Measurements from ENCODE around the gene CCL2. TPM values are rescaled to one million over a fixed set of nuclear protein-coding genes. Genes with fewer than 3 reads are reported as not detected.

Gene CCL2
- total RNA-seq, 1 donor = 99.3 TPM

DNA sequence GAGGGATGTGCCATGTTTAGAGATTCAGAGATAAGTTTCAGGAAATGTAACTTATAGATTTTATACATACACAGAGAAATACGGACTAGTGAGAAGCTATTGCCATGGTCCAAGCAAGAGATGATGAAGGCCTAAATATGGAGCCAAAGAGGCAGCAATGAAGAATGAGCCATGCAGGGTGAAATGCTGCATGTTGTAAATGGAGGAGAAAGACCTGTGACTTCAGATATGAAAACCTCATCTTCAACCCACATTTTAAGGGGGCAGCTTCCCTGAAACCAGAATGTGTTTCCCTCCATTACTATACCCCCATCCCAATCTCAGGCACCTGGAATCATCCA lies 2.9 kb downstream of the CCL2 start:
- H3K4me3 ChIP-seq (ENCODE audit: low read depth, low read length) = no peak overlapping the region
- no peak for TF ChIP-seq CTCF (IDR thresholded peaks at IDR 0.05; ENCODE audit: insufficient read depth, low read depth, low read length)
- no peak for DNase-seq (ENCODE audit: low read depth)

DNA sequence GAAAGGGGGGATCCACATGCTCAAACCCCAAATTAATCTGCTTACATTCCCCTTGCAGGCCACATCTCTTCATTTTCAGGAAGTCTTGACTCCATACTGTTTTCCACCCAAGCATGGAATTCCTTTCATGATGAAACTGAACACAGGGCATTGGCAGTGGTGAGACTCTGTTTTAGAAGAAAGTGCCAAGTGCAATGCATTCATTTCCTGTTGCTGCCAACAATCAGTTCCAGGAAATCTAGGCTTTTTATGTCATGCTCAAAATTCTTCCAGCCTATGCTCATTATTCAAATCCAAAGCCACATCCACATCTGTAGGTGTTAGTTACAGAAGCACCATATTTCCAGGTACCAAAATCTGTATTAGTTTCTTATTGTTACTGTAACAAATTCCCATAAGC lies 4.1 kb downstream of the CCL2 start:
- no peak overlapping the region for H3K4me3 ChIP-seq (ENCODE audit: low read depth, low read length)
- TF ChIP-seq CTCF (IDR thresholded peaks at IDR 0.05; ENCODE audit: insufficient read depth, low read depth, low read length) = no peak
- no peak for DNase-seq (ENCODE audit: low read depth)

DNA sequence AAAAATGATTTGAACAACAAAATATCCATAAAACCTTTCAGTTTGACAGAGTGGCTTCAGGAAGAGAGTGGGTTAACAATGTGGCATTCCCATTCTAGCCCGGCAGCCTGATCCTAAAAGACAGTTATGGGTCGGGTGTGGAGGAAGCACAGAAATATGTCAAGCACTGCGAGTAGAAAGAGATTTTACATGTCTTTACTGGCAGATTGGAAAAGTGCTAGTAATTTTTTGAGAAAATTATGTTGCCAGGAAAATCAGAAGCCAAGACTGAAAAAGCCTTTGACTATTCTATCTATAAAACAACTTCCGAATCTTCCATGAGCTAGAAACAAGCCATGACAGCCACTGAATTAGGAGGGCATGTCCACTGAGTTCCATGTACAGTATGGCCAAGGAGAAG lies 5.8 kb downstream of the CCL2 start:
- no peak overlapping the region for H3K4me3 ChIP-seq (ENCODE audit: low read depth, low read length)
- no peak for TF ChIP-seq CTCF (IDR thresholded peaks at IDR 0.05; ENCODE audit: insufficient read depth, low read depth, low read length)
- DNase-seq (ENCODE audit: low read depth) = no peak

DNA sequence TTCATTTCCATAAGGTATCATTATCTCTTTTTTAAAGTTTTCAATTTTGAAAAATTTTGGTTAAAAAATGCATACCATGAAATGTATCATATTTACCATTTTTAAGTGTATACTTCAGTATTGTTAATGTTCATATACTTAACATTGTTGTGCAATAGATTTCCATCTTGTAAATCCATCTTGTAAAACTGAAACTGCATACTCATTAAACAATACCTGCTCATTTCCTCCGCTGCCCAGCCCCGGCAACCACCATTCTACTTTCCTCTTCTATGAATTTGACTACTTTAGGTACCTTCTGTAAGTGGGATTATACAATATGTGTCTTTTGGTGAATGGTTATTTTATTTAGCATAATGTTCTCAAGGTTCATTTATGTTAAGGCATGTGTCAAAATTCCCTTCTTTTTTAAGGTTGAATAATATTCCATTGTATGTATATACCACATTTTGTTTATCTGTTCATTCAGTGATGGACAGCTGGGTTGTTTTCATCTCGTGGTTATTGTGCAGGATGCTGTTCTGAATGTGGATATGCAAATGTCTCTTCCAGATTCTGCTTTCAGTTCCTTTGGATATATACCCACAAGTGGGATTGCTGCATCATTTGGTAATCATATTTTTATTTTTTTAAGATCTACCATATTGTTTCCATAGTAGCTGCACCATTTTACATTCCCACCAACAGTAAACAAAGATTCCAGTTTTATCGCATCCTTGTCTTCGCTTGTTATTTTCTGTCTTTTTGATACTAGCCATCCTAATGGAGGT lies 6.7 kb downstream of the CCL2 start:
- no peak for DNase-seq (ENCODE audit: low read depth)
- no peak overlapping the region for H3K4me3 ChIP-seq (ENCODE audit: low read depth, low read length)
- TF ChIP-seq CTCF (IDR thresholded peaks at IDR 0.05; ENCODE audit: insufficient read depth, low read depth, low read length) = no peak

- DNase-seq (ENCODE audit: low read depth) = no peak
- TF ChIP-seq CTCF (IDR thresholded peaks at IDR 0.05; ENCODE audit: insufficient read depth, low read depth, low read length) = no peak
- no peak overlapping the region for H3K4me3 ChIP-seq (ENCODE audit: low read depth, low read length)
Observed at GRCh38 chr17:34265711-34266110, 10.6 kb downstream of the CCL2 start.

DNA sequence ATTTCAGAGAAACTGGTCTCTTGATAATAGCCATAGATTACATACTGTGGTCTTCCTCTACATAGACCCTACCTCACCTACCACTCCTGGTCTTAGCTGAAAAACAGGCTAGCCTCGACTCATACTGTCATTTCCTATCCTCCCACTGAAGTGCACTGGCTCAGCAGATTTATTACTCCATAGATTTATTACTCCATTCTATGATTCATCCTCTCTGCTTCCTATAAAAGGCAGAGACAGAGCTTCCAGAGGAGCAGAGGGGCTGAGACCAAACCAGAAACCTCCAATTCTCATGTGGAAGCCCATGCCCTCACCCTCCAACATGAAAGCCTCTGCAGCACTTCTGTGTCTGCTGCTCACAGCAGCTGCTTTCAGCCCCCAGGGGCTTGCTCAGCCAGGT lies 14.9 kb downstream of the CCL2 start, which contains the start of gene CCL7:
Gene CCL7 (plus strand): TSS at position 253 of the 400 bp plus-strand sequence. CDS start 70 bp downstream, at position 323.
- peak; percentile 37 for DNase-seq (ENCODE audit: low read depth)
- no peak within 1 kb of the TSS for H3K4me3 ChIP-seq (ENCODE audit: low read depth, low read length)
- no peak for TF ChIP-seq CTCF (IDR thresholded peaks at IDR 0.05; ENCODE audit: insufficient read depth, low read depth, low read length)

- DNase-seq (ENCODE audit: low read depth) = peak; percentile 88
- TF ChIP-seq CTCF (IDR thresholded peaks at IDR 0.05; ENCODE audit: insufficient read depth, low read depth, low read length) = no peak
- H3K4me3 ChIP-seq (ENCODE audit: low read depth, low read length) = no peak overlapping the region
Observed at GRCh38 chr17:34275881-34276280, 20.8 kb downstream of the CCL2 start.
